Osteocyte (in vitro differentiated cells): ENCODE measurements around the gene RNF214. TPM values are rescaled to one million over a fixed set of nuclear protein-coding genes. Genes with fewer than 3 reads are reported as not detected.

Experiments used
- DNase-seq: peaks from one replicate; pipeline ENCODE4 v3.0.0; 2021; ENCODE audit warnings: mixed read lengths; ENCODE audit not compliant: unreplicated experiment; ENCODE audit errors: extremely low spot score
- H3K27ac Mint-ChIP-seq: one replicate; pipeline ENCODE4 v1.8.0; 2021; ENCODE audit warnings: mild to moderate bottlenecking, mixed read lengths; ENCODE audit not compliant: unreplicated experiment
- H3K27me3 Mint-ChIP-seq: one replicate; pipeline ENCODE4 v1.8.0; 2021; ENCODE audit warnings: mixed read lengths; ENCODE audit not compliant: unreplicated experiment
- H3K36me3 Mint-ChIP-seq: one replicate; pipeline ENCODE4 v1.8.0; 2021; ENCODE audit warnings: mixed read lengths; ENCODE audit not compliant: unreplicated experiment
- H3K4me1 Mint-ChIP-seq: one replicate; pipeline ENCODE4 v1.8.0; 2021; ENCODE audit warnings: mixed read lengths; ENCODE audit not compliant: unreplicated experiment
- H3K4me3 Mint-ChIP-seq: one replicate; pipeline ENCODE4 v1.8.0; 2021; ENCODE audit warnings: mild to moderate bottlenecking, moderate library complexity, mixed read lengths; ENCODE audit not compliant: unreplicated experiment
- H3K9me3 Mint-ChIP-seq: one replicate; pipeline ENCODE4 v1.8.0; 2021; ENCODE audit warnings: mixed read lengths; ENCODE audit not compliant: unreplicated experiment
- total RNA-seq: library from RNA; stranded (reverse); gene quantifications from 2 replicates; pipeline ENCODE4 v1.2.1, GENCODE V29; 2021
- TF ChIP-seq, protein P1 (sequence below): fragments of 200-600 bp; sonication (generic); IDR thresholded peaks from 2 replicates; pipeline ENCODE4 v1.5.0; 2021; ENCODE audit warnings: antibody characterized with exemption, mild to moderate bottlenecking, moderate library complexity

RNF214 gene
- total RNA-seq, 1 donor from 2014 or later = 32.8 TPM

DNA sequence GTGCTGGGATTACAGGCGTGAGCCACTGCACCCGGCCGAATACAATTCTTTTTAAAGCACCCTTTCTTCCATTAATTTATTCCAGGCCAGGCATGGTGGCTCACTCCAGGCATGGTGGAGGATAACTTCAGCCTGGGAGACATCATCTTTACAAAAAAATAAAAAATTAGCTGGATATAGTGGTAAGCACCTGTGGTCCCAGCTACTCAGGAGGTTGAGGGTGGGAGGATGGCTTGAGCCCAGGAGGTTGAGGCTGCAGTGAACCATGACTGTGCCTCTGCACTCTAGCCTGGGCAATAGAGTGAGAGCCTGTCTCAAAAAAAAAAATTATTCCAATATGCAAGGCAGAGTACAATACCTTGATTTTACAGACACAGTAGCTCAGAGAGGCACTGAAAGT is 21.9 kb upstream of the RNF214 start:
- DNase-seq = no peak
- Mint-ChIP-seq H3K27me3 (no peaks in the 10 kb centered on the region), H3K36me3 (peaks cover 27% of the 10 kb centered on the region), H3K9me3 (no peaks in the 10 kb centered on the region), H3K4me1 (peaks cover 2% of the 10 kb centered on the region), H3K4me3 (no peak overlapping the region), H3K27ac (no peak overlapping the region)
- TF ChIP-seq, protein P1, sequence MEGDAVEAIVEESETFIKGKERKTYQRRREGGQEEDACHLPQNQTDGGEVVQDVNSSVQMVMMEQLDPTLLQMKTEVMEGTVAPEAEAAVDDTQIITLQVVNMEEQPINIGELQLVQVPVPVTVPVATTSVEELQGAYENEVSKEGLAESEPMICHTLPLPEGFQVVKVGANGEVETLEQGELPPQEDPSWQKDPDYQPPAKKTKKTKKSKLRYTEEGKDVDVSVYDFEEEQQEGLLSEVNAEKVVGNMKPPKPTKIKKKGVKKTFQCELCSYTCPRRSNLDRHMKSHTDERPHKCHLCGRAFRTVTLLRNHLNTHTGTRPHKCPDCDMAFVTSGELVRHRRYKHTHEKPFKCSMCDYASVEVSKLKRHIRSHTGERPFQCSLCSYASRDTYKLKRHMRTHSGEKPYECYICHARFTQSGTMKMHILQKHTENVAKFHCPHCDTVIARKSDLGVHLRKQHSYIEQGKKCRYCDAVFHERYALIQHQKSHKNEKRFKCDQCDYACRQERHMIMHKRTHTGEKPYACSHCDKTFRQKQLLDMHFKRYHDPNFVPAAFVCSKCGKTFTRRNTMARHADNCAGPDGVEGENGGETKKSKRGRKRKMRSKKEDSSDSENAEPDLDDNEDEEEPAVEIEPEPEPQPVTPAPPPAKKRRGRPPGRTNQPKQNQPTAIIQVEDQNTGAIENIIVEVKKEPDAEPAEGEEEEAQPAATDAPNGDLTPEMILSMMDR = no peak

DNA sequence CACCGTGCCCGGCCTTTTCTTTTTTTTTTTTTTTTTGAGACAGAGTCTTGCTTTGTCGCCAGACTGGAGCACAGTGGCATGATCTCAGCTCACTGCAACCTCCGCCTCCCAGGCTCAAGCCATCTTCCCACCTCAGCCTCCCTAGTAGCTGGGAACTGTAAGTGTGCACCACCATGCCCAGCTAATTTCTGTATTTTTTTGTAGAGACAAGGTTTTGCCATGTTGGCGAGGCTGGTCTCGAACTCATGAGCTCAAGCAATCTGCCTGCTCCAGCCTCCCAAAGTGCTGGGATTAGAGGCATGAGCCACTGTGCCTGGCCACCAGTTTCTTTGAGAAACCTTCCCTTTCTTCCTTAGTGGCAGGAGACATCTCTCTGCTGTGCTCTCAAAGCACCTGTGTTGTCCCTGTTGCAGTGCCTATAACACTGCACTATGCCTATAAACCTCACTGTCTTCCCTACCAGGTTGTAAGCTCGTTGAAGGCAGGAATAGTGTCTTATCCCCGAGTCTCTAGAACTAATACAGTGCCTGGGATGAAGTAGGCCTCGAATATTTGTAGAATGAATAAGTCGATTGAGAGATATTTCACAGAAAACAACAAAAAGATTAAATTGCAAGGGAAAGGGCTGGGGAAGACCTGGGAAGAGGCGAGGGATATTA is 19.6 kb upstream of the RNF214 start:
- H3K4me1 Mint-ChIP-seq = peaks cover 13% of the 10 kb centered on the region
- H3K27ac Mint-ChIP-seq = no peak overlapping the region
- peaks cover 30% of the 10 kb centered on the region for H3K36me3 Mint-ChIP-seq
- no peaks in the 10 kb centered on the region for H3K9me3 Mint-ChIP-seq
- no peaks in the 10 kb centered on the region for H3K27me3 Mint-ChIP-seq
- no peak for DNase-seq
- no peak overlapping the region for H3K4me3 Mint-ChIP-seq
- TF ChIP-seq, protein P1 = no peak

DNA sequence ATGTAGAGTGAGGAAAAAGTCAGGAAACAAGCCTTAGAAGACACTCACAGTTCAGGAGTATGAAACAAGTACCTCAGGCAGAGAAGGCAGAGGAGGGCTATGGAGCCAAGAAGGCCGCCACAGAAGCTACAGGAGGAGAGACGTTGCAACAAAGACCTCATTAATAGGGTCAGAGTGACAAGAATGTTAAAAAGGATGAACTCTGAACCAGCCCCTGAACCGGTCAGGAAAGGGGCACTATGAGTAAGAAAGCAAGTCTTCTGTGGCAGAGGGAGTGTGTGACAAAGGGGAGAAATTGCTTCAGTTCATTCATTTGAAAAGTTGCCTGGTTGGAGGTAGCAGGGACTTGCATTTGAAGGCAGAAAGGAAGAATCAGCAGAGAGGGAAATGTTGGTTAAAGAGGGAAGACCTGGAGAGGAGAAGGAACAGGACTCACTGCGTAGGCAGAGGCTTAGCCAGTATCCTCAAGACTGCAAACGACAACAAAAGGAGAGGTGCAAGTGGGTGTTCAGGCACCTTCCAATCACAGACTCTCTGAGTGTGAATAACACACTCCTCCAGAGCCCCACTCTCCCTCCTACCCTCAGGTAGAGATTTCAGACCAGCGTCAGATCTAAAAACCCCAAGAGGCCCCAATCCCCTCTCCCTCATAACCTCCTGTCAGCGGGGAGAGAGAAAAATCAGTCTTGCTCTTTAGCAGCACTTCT is 17.9 kb upstream of the RNF214 start:
- no peak for DNase-seq
- no peak overlapping the region for H3K27ac Mint-ChIP-seq
- H3K4me1 Mint-ChIP-seq = peaks cover 31% of the 10 kb centered on the region
- no peak overlapping the region for H3K4me3 Mint-ChIP-seq
- TF ChIP-seq, protein P1 = no peak
- H3K9me3 Mint-ChIP-seq = no peaks in the 10 kb centered on the region
- H3K36me3 Mint-ChIP-seq = peaks cover 41% of the 10 kb centered on the region
- no peaks in the 10 kb centered on the region for H3K27me3 Mint-ChIP-seq

DNA sequence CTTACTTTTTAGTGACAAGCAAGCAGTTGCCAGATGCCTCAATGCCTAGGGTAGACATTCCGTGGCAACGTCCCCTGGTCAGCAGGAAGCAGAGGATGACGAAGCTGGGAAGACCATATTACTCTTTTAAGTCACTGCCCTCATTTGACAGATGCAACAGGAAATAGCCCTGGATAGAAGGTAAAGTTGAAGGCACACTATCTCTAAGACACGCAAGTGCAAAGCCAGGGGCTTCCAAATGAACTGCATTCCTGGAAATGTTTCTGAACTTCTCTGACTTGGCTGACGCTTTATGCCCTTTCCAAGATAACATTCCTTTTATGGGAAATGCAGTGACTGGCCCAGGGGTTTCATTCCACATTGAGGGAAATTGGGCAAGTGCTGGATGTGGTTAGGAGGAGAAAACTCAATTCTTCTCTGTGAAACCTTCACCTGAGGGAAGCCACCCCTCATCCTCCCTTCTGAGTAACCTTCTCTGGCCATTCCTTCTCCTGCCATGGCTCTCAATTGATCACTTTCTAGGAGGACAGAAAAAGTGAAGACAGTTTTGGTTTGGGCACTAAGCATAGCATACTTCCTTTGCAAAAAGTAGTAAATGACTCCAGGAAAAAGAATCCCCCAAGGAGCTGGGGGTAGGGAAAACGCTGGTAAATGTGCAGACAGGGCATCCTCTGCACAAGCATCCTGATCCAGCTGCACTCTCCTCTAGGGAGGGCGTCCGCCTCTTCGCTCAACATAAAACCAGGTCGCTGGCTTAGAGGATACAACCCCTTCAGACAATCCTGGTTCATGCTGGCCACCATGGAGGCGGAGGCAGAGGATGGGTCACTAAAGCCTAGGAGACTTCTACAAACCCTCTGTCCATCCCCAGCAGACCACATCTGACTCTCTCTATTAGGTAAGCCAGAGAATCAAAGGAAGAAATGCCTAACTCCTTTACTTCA is 15.1 kb upstream of the RNF214 start:
- peaks cover 57% of the 10 kb centered on the region for H3K4me1 Mint-ChIP-seq
- peak overlapping the region; percentile 75 for H3K27ac Mint-ChIP-seq
- H3K36me3 Mint-ChIP-seq = peaks cover 34% of the 10 kb centered on the region
- no peak for DNase-seq
- TF ChIP-seq, protein P1 = no peak
- H3K4me3 Mint-ChIP-seq = no peak overlapping the region
- H3K27me3 Mint-ChIP-seq = no peaks in the 10 kb centered on the region
- H3K9me3 Mint-ChIP-seq = no peaks in the 10 kb centered on the region
